NCI-H2171 (cell line): ENCODE data around the gene NRSN1.
A peak's percentile ranks its signal among the peaks of the same experiment; 100 is the strongest.

Experiments
- DNase-seq: peaks from one replicate; lab custom pipeline; 2025; lab: John Stamatoyannopoulos, UW

Gene NRSN1, protein sequence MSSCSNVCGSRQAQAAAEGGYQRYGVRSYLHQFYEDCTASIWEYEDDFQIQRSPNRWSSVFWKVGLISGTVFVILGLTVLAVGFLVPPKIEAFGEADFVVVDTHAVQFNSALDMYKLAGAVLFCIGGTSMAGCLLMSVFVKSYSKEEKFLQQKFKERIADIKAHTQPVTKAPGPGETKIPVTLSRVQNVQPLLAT

DNA sequence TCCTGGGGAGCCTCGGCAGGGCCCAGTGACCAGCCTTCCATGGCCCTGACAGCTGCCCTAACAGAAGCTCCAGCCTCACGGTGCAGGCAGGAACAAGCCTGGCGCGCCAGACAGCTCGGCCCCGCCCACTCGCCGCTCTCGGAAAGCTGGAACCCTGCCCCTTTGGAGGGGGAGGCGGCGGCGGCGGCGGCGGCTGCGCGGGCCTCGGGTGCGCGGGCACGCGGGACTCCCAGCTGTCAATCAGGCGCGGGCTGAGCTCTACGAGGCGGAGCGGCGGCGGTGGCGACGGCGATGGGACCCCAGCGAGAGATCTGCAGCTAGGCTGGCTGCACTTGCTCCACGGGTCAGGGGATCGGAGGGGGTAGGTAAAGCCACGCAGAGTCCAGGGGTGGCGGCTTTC is at the start of gene NRSN1:
Gene NRSN1, plus strand, starts transcription at position 236 of the 400 bp plus-strand sequence. CDS start 8,113 bp downstream, outside the sequence.
- DNase-seq, result peak; percentile 89

DNA sequence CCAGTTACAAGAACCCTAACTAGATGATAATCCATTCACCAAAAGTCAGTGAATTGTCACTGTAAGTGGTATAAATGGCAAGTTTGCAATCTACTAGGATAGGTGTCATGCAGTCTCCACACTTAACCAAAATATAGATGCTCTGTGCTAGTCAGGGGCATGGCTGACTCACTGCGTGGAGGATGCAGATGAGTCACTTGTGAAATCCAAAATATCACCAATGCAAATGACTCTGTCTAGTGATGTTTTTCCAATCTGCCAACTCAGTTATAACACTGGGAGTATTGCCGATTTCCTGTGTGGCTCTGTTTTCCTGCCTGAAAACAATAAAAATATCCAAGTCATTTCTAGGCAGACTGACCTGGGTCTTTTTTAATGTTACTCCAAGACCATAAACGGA is 47.8 kb upstream of the NRSN1 start:
- DNase-seq, result no peak

DNA sequence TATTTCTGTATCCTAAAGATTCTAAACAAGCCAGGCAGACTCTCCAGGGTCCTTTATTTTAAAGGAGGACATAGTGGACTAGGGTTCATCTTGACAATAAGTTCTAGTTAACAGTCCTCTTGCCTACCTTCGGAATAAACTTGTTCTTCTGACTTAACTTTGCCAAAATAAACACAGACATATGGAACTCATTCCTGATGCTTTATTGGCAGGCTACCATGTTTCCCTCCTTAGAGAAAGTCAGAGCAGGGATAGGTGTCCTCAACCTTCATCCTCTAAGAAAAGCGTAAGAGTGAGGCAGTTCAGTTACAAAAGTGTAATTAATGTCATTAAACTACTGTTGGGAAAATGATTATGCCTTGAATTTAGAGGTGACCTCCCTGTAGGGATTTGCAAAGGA is 46.9 kb upstream of the NRSN1 start:
- DNase-seq, result no peak

DNA sequence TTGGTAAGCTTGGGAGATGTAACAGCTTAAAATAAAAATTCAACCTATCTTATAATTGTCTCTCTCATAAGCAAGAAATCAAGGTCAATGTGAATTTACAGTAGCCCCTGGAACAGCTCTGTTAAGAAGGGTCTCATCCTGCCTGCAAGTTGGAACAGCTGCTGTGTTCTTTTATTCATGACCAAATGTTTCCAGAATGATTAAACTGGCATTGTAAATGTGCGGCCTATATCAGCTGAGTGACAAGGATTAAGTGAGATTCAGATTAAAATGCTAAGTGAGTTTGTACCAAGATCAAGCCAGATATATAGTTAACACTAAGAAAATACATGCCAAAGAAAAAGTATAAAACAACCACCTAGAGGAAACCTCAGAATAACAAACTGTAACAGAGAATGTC is 45.3 kb upstream of the NRSN1 start:
- DNase-seq, result no peak

DNA sequence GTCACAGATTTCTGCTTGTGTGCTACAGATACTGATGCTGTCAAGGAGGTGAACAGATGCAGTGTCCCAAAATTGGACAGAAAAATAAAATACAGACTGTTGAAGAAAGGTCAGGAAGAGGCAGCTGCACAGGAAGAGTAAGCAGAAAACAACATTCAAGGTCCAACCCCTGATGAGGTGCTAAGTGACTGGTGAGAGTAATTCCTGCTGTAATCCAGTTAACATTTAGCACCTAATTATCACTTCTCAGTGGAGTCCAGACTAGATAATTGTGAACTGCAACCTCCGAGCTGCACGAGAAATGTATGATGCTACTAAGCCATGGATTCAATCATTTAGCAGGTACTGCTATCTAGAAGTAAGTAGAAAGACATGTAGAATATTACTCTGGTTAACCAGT is 36.3 kb upstream of the NRSN1 start:
- no peak for DNase-seq

DNA sequence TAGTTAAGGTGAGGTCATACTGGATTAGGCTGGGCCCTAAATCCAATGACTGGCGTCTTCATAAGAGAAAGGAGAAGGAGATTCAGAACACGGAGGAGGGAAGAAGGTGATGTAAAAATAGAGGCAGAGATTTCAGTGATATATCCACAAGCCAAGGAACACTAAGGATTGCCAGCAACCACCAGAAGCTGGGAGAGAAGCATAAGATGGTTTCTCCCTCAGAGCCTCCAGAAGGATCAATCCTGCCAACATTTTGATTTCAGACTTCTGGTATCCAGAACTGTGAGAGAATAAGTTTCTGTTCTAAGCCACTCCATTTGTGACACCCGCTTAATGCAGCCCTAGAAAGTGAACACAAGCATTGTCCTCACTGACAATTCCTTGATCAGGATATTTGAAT is 33.6 kb upstream of the NRSN1 start:
- DNase-seq, result no peak

DNA sequence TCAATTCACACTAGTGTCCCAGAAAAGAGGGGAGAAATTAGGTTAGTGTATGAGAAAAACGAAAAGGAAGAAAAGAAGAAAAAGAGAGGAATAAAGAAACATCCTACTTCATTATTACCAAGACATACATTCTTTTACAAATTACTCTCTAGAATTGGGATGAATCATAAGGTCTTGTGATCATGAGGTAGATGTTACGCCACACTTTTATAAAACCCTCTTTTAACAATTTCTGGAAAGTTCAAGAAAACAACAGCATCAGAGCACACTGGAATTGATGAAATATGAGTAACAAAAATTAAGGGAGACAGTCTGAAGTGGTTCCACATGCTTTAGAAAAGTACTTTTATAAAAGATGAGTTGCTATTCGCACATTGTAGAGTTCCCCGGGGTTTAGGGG is 32.6 kb upstream of the NRSN1 start:
- DNase-seq, result no peak

DNA sequence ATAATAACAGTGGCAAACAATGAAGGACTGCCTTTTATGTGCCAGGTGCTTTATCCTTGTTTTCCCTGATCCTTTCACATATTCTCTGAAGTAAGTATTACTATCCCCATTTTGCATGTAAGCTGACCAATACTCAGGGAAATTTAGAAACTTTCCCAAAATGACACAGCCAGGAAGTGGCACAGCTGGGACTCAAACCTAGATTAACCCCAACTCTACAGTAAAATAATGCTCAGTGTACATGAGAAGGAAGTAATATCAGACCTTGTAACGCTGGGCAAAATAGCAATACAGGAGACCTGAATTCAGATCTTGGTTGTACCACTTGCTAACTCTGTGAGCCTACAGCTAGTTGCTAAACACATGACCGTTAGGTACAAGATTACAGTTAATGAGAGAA is 26.8 kb upstream of the NRSN1 start:
- DNase-seq, result no peak

DNA sequence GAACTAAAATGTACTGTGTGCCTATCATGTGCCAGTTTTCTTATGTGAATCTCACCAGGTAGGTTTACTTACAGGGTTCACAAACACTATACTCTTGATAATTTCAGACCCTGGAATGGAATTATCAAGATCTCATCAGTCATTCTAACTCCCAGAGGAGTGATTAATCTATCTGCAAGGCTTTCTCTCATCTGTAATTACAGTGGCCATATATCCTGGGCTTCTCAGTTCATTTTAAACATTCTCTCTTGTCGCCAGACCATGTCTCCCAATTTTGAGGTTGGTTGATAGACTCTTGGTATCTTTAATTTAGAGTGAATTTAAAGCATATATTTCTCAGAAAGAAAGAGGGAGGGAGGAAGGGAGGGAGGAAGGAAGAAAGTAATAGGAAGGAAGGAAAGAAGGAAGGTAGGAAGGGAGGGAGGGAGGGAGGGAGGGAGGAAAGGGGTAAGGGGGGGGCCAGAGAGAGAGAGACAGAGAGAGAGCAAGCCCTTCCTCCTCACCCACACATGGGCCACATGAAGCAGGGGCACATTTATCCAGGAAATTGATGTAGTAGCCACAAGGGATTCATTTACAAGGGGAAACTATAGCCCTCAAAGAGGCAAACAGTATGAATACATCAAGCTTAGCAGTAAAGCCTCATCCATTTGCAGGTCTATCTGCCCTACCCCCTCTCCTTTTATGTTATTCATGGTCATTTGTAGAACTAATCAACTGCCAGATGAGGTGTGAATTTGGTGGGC is 25.8 kb upstream of the NRSN1 start:
- DNase-seq, result no peak

DNA sequence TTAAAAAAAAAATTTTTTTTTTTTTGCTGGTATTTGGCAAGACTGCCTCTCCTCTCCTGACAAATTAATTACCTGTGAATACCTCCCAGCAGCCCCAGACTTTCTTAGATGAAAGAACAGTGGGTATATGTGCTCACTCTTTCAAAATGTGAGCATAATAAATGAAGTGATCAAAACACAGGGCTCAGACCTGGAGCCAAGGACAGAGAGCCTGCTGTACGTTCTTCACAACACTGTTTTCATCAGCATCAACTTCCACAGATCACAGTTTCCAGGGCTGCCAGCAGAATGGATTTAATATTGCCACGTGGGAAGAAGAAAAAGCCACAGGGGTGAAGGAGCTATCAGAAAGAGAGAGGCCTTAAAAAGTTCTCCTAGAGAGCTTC is 25.3 kb upstream of the NRSN1 start:
- no peak for DNase-seq

DNA sequence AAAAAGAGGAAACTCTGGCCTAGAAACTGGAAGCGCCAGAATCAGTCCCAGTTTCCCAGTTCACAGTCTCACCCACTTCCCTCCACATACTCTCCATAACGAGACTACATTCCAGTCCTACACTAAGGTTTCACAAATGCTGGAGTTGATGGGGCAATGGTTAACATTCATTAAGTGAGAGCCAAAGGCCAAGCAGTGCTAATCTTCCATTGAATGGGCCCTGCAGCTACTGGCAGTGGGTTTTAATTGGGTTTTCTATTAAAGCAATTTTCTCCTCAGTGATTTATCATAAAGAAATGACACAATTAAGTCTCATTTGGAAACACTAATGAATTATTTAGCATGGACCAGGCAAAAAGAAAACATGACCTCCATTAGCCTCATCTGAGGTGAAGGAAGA is 20.8 kb upstream of the NRSN1 start:
- no peak for DNase-seq

DNA sequence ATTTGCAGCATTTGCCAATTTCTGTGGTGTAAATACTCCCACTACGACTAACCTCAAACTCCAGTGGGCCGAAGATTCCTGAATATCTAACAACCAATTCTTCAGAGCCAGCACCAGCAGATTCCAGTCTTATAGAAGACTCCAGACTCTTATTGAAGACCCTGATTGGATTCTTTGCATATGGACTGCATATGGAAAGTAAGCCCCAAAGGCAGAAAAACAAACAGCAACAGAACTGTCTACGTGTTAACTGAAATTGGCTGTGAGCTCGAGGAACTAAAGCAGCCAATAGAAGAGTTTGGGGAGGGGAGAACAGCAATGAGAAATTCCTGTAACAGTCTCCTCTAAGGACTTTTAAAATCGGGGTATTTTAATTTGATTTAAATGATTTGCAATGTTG is 19.7 kb upstream of the NRSN1 start:
- no peak for DNase-seq

DNA sequence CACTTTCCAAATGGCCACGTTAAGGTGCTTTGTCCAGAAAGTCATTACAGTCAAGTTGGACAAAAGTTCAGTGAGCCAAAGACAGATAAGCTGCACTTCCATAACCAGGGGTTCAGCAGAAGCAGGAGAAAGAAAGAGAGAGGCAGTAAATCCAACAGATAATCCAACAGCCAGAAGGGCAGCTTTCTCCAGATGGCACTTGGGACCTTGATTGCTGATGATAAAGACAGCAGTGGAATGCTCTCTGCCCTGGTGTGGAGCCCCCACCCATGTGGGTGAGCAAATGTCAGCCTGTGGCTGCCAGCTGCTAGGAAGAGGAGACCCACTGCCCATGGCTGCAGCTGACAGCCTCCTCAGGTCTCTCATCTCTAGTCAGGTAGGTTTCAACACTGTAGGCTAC is 18.7 kb upstream of the NRSN1 start:
- no peak for DNase-seq

DNA sequence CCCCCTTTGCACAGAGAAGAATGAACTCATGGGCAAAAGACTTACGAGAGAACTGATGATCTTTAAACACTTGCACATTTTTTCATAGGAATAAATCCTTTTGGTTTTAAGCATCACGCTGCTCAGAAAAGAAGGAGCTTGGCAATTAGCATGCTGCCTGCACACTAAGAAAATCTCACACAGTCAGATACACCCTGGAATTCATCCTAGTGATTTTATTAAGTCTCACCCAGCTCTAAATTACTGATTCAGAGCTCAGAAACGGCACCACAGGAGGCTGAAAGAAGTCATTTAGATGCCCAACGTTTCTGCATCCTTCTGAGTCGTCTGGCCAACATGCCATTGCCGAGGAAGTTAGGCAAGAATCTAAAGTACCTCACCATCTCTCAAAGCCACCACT is 18.0 kb upstream of the NRSN1 start:
- DNase-seq, result no peak

DNA sequence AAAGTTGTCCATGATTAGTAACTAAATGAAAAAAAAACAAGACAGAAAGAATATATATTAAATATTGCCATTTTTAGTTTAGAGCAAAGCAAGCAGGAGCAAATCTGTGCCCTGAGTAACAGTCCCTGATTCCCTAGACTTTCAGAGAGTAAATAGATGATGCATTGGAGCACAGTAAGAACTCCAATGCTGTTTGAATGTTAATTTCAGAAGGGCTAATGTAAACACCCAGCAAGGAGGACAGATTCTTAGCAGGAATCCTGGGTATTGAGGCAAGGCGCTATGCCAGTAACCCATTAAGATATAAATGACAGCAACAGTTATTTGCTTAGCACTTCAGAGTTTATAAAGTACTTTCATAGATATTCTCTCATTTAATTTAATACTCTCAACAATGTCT is 15.6 kb upstream of the NRSN1 start:
- DNase-seq, result no peak

DNA sequence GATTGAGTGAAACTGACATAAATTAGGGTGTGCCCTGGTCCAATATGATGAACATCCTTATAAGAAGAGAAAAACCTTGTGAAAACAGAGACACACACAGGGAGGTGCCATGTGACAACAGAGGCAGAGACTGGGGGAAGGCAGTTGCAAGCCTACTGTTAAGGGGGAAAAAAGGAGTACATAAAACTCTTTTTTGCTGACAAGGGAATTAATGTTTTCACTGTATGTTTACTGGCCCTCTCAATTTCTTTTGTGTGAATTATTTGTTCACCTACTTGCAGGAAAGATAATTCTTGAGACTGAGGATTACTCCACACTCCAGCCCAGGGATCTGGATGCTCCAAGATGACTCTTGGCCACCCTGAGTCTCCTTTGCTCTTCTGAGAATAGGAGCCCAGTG is 12.1 kb upstream of the NRSN1 start:
- DNase-seq, result no peak

DNA sequence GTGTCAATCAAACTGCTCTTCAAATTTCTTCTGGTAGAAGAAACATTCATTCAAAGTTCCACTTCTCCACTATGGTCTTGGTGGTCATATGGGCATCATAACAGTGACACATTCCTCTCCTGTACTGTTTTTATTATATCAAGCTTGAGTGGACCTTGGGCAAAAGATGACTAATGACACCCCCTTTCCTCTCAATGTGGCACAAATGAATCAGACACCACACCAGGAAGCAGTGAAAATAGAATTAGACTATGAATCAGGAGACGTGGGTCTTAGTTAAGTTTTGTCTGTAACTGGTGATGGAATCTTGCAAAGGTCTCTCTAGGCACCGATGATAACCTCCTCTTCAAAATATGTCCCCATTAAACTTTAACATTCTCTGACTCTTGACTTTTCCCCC is 9.0 kb upstream of the NRSN1 start:
- DNase-seq, result no peak

DNA sequence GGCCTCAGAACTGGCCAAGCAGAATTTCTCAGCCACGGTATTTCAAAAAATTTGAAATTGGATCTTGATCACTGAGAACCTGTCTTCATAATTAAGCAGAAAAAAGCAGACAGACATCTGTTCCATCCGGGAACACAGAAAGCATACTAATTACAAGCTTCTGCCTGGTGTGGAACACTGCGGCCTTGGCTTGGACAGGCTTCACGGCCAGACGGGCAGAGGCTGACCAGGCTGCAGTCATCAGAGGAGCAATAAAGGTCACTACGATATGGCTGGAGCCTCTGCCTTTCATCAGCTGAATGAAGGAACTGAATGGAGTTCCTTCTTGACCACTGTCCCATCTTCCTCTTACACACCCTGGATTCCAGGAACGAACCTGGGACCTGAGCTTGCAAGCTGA is 3.9 kb upstream of the NRSN1 start:
- DNase-seq, result peak; percentile 16

DNA sequence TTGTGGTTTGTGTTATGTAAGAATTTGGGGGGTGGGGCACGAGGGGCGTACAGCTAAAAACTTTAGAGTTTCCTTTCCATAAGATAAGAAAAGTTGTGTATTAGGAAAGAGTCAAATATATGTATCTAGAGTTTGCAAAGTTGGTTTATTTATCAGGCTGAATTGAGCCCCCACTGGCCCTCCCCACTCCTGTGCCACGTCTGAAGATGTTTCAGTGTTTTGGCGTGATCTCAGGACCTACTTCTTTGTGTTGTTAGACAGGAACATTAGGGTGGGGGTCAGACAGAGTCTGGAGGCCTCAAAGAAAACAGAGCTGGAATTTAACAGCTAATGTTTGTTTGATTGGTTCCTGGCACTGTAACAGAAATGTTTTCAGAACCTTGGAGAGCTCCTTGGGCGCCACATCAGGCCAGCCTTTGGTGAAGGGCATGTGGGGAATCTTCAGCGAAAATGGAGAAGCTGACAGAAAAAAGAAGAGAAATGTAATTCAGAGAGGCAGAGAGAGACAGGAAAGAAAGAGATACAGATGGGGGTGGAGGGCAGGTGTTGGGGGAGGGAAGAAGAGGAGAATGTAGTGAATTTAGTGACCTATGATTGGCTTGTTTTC is 674 bp downstream of the NRSN1 start:
- DNase-seq, result no peak

DNA sequence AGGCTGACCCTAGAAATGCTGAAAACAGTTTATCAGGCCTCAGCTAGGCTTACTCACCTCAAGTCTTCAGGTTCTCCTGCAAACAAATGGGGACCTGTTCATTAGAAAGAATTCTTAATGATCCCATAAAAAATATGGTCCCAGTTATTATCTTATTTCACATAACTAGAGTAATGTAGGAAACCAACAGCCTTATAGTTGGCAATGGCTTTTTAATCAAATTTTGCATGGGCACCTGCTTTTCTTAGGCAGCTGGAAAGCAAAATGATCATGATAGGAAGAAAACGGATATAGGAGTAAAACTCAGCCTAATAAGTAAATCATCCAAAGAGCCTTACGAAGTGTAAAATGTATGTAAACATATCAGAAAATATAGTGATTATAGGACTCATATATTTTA is 1.3 kb downstream of the NRSN1 start:
- DNase-seq, result no peak

DNA sequence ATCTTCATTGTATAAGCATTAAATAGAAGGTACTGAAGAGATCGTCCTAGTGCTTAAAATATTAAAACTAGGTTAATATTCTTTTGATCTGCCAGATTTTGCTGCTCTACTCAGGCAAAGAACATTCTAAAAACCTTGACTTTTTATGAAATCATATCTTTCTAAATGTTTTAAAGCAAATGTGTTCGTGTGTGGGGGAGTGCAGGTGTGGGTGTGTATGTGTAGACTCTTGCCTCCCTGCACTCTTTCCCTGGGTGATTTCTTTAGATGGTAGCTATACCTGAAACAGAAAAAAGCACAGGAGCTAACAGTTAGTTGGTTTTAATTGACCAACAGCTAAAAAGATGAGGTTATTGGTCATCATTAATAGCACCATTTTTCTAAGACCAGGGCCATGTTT is 5.7 kb downstream of the NRSN1 start:
- no peak for DNase-seq

DNA sequence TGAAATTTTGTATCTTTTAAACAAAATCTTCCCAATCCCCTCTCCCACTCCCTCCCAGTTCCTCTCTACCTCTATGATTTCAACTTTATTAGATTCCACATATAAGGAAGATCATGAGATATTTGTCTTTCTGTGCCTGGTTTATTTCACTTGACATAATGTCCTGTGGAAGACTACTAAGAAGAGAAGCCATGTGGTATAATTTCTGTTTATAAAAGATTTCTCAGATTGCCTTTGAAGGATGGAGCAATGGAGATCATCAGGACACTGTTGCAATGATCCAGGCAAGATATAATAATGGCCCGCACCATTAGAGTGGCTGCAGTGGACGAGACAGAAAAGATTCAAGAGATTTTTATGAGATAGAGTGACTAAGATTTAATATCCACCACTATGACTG is 13.1 kb downstream of the NRSN1 start:
- DNase-seq, result no peak

DNA sequence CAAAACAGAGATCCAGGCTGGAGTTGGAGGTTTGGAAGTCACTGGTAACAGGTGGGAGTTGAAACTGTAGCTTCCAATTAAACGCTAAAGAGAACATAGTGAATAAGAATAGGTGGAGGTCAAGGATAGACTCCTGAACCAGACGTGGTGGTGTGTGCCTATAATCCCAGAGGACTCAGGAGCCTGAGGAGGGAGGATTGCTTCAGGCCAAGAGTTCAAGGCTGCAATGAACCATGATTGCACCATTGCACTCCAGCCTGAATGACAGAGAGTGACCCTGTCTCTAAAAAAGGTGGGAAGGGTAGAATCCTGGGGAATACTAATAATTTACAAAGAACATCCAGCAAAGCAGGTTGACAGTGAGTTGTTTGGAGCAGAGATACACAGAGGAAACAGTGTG is 13.6 kb downstream of the NRSN1 start:
- DNase-seq, result no peak

DNA sequence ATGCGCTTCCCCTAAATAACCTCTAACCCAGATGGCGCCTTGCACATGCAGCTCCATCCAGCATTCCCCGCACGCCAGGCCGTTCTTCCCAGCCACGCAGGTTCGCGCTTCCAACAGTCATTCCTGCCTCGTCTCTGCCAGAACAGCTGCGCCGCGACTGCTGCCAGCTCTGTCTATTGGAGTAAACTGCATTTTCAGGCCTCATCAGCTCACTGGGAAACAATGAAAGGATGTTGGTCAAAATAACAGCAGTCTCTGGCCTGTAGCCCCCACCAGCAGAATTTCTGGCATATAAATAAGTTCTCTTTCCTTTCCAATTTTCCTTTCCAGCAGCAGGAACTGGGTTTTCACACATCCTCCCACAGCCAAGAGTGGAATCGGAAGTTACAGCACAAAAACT is 14.6 kb downstream of the NRSN1 start:
- no peak for DNase-seq
